Measurements from ENCODE around the gene KLHDC8A.

The KLHDC8A gene

DNA sequence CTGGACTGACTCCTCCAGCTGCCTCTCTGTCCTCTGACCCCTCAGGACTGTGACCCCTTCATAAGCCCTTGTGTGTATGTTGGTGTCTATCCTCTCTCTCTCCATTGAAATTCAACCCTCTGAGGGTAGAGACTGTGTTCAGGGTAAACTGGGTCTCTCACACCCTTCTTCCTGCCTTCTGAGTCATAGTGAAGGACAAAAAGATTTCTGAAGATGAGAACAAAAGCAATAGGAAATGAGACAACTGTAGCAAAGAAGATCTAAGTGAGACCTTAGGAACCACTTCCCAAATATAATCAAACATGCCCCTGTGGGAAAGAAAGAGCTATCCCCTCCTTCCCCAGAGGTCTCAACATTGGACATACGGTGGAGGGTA lies 52.0 kb downstream of the KLHDC8A start:
- no peak overlapping the region for H3K27ac ChIP-seq
- peaks cover 81% of the 10 kb centered on the region for H3K36me3 ChIP-seq (replicated peaks)
- TF ChIP-seq, protein P1, sequence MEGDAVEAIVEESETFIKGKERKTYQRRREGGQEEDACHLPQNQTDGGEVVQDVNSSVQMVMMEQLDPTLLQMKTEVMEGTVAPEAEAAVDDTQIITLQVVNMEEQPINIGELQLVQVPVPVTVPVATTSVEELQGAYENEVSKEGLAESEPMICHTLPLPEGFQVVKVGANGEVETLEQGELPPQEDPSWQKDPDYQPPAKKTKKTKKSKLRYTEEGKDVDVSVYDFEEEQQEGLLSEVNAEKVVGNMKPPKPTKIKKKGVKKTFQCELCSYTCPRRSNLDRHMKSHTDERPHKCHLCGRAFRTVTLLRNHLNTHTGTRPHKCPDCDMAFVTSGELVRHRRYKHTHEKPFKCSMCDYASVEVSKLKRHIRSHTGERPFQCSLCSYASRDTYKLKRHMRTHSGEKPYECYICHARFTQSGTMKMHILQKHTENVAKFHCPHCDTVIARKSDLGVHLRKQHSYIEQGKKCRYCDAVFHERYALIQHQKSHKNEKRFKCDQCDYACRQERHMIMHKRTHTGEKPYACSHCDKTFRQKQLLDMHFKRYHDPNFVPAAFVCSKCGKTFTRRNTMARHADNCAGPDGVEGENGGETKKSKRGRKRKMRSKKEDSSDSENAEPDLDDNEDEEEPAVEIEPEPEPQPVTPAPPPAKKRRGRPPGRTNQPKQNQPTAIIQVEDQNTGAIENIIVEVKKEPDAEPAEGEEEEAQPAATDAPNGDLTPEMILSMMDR (IDR thresholded peaks at IDR 0.05; ENCODE audit: low read depth, low read length, missing control alignments): no peak
- H3K4me3 ChIP-seq (ENCODE audit: low read depth, low read length): no peak overlapping the region
- no peaks in the 10 kb centered on the region for H3K27me3 ChIP-seq (replicated peaks)
- no peak for DNase-seq
- in situ Hi-C loops (cut with HindIII; ENCODE audit: low pct_ligation_motif_present, low sequenced_read_pairs): no loop called here

DNA sequence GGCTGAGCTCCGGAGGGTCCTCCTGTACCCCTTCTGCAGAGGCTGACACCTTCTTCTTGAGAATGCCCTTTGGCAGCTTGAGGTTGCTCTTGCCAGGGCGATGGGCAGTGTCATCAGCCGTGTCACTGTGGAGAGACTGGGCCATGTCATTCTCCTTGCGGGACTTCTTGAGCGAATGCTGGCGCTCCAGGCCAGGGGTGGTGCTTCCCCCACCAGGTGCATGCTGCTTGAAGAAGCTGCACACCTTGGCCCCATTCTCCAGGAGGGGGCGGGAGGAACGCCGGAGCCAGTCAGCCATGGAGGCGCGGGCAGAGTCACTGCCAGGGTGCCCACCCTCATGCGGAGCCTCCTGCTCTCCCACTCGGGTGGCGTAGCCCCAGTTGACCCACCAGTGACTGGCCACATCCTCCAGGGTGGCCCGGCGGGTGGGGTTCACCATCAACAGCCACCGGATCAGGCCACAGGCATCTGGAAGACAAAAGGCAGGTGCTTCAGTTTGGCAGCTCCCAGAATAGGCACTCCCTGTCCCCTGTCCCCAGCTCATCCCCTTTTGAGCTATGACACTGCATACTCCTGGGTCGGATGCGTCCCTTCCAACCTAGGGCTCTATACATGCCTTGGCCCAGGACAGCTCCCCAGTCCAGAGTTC lies 52.6 kb downstream of the KLHDC8A start:
- Histone ChIP-seq H3K27me3 (replicated peaks) (no peaks in the 10 kb centered on the region), H3K27ac (no peak overlapping the region), H3K4me3 (ENCODE audit: low read depth, low read length) (no peak overlapping the region), H3K36me3 (replicated peaks) (peaks cover 75% of the 10 kb centered on the region)
- in situ Hi-C loops (cut with HindIII; ENCODE audit: low pct_ligation_motif_present, low sequenced_read_pairs): no loop called here
- TF ChIP-seq, protein P1 (IDR thresholded peaks at IDR 0.05; ENCODE audit: low read depth, low read length, missing control alignments): no peak
- no peak for DNase-seq

DNA sequence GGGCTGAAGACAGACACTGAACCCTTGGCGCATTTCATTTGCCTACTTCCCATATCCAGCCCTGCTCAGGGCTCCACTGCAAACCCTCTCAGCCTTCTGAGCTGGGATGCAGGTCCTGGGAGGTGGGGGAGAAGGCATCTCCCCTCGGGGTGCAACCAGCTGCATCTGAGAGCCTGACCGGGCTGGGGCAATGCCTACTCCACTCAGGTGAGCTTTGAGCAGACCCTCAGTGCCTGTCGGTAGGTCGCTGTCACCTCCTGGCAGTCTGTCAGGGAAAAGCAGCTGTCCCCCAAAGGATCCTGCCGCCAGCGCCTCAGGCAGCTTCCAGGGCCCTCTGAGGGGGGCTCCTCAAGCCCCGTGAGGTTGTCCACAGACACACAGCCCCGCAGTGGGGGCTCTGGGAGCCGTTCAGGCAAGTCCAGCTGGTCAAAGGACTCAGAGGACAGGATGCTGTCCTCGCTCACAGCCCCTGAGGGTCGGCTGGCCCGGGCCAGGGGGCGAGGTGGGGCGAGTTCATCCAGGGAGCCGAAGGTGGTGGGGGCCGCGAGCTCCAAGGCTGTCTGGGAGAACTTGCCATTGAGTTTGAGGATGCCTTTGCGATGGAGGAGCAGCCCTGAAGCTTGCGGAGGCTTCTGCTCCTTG lies 53.4 kb downstream of the KLHDC8A start:
- Histone ChIP-seq H3K4me3 (ENCODE audit: low read depth, low read length) (no peak overlapping the region), H3K27me3 (replicated peaks) (no peaks in the 10 kb centered on the region), H3K27ac (no peak overlapping the region), H3K36me3 (replicated peaks) (peaks cover 67% of the 10 kb centered on the region)
- DNase-seq: no peak
- in situ Hi-C loops (cut with HindIII; ENCODE audit: low pct_ligation_motif_present, low sequenced_read_pairs): no loop called here
- TF ChIP-seq, protein P1 (IDR thresholded peaks at IDR 0.05; ENCODE audit: low read depth, low read length, missing control alignments): no peak

DNA sequence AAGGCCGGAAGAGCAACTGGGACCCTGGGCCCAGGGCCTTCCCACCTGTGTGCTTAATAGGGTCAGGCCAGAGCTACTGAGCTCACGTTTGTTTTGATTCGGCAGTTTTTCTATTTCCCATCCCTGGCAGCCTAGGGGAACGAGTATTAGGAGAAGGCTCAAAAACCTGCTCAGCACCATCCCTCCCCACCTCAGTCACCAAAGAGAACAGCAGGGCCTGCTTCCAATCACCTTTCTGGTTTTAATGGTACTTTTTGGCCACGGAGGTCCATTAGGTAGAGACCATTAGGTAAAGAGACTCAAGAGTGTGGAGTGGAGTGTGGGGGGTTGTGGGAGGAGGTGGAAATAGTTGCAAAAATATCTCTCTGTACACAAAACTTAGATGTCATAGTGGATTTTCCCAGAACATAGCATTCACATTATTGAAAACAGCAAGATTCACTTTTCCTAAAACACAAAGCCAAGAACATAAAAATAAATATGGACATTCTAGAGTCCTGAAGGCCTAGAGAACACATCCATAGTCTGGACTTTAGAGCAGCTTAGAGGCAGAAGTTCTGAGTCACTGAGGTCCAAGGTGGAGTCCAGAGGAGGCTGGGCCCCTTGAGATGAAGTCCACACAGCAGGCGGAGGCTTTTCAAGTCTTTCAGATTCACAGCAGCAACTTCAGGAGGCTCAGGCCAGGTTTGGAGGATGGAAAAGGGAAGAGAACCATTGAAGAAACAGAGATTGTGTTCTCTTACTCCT lies 54.7 kb downstream of the KLHDC8A start:
- in situ Hi-C loops (cut with HindIII; ENCODE audit: low pct_ligation_motif_present, low sequenced_read_pairs): no loop called here
- H3K27ac ChIP-seq: peak overlapping the region; percentile 95
- H3K27me3 ChIP-seq (replicated peaks): no peaks in the 10 kb centered on the region
- no peak for DNase-seq
- peaks cover 54% of the 10 kb centered on the region for H3K36me3 ChIP-seq (replicated peaks)
- TF ChIP-seq, protein P1 (IDR thresholded peaks at IDR 0.05; ENCODE audit: low read depth, low read length, missing control alignments): no peak
- H3K4me3 ChIP-seq (ENCODE audit: low read depth, low read length): no peak overlapping the region

DNA sequence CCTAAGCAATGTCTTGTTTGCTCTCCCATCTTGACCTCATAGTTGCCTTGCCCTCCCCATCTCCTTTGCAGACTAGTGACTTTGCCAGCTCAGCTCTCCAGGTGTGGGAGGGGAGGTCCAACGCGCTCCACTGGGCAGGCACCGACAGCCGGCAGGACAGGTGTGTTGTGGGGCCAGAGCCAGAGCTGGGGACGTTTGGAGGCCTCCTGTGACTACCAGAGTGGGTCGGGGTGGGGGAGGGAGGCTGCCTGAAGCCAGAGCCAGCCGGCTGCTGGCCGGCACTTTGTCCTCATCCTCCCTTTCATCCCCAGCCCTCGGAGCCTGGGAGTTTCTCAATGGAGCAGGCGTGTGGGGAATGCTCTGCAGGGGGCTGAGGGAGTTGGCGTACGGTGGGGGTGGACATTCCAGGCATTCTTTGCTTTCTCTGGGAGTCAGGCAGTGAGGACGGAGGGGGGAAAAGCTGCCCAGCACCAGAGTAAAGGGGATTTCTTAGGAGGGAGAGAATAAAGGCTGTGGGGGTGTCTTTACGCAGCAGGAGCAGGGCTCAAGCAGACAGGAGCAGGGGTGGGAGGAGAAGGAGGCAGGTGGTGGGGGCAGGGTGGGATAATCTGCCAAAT lies 55.4 kb downstream of the KLHDC8A start:
- peak; percentile 95 for DNase-seq
- Histone ChIP-seq H3K27me3 (replicated peaks) (no peaks in the 10 kb centered on the region), H3K36me3 (replicated peaks) (peaks cover 47% of the 10 kb centered on the region), H3K27ac (peak overlapping the region; percentile 95), H3K4me3 (ENCODE audit: low read depth, low read length) (peak overlapping the region; percentile 3)
- in situ Hi-C loops (cut with HindIII; ENCODE audit: low pct_ligation_motif_present, low sequenced_read_pairs): no loop called here
- TF ChIP-seq, protein P1 (IDR thresholded peaks at IDR 0.05; ENCODE audit: low read depth, low read length, missing control alignments): no peak
